ENCODE data around the gene ZNF711. TPM values are rescaled to one million over a fixed set of nuclear protein-coding genes. Genes with fewer than 3 reads are reported as not detected.

ZNF711 gene
- polyA plus RNA-seq, 1 donor (not counting 4 experiments of a cell fraction or from before 2014, with no cell fraction given), result 2.9 TPM

GRCh38 chrX:85288992-85289723, 45.4 kb downstream of the ZNF711 start:
- H3K4me3 ChIP-seq (ENCODE audit: control insufficient read depth in 2 of 3, extremely low read depth in 1 of 3, insufficient read depth in 2 of 3, low read depth in 1 of 3, low read length in 3 of 3), result no peak overlapping the region
- no peaks in the 10 kb centered on the region for H3K9me1 ChIP-seq (ENCODE audit: control insufficient read depth, extremely low read depth, insufficient read depth, low read length)
- H2AFZ ChIP-seq (ENCODE audit: control insufficient read depth, low read length), result no peak overlapping the region
- H3K4me2 ChIP-seq (ENCODE audit: control insufficient read depth, extremely low read depth, insufficient read depth, low read depth, low read length), result no peak overlapping the region
- H3K4me1 ChIP-seq (ENCODE audit: control insufficient read depth, extremely low read depth, insufficient read depth, low read length), result no peaks in the 10 kb centered on the region
- no peaks in the 10 kb centered on the region for H3K36me3 ChIP-seq (ENCODE audit: control insufficient read depth in 2 of 2, extremely low read depth in 1 of 2, insufficient read depth in 2 of 2, low read length in 2 of 2)
- H3K9me3 ChIP-seq (ENCODE audit: control insufficient read depth, low read depth, low read length), result no peaks in the 10 kb centered on the region
- H3K9ac ChIP-seq (ENCODE audit: control insufficient read depth, extremely low read depth, insufficient read depth, low read length), result no peak overlapping the region
- H3K27ac ChIP-seq (ENCODE audit: control insufficient read depth, insufficient read depth, low read length), result no peak overlapping the region
- DNase-seq (ENCODE audit: low read depth, low spot score) (no peak), FAIRE-seq (no peak)
- H3K79me2 ChIP-seq (ENCODE audit: control insufficient read depth, insufficient read depth, low read length), result no peaks in the 10 kb centered on the region
- dilution Hi-C loops (cut with MboI; ENCODE audit: extremely low pct_ligation_motif_present, low sequenced_read_pairs), result no loop called here
- no peaks in the 10 kb centered on the region for H3K27me3 ChIP-seq (ENCODE audit: control insufficient read depth, extremely low read depth, insufficient read depth, low read length)
- TF ChIP-seq EZH2 (IDR thresholded peaks at IDR 0.05; ENCODE audit: low read length), result no peak
- TF ChIP-seq, protein P1, sequence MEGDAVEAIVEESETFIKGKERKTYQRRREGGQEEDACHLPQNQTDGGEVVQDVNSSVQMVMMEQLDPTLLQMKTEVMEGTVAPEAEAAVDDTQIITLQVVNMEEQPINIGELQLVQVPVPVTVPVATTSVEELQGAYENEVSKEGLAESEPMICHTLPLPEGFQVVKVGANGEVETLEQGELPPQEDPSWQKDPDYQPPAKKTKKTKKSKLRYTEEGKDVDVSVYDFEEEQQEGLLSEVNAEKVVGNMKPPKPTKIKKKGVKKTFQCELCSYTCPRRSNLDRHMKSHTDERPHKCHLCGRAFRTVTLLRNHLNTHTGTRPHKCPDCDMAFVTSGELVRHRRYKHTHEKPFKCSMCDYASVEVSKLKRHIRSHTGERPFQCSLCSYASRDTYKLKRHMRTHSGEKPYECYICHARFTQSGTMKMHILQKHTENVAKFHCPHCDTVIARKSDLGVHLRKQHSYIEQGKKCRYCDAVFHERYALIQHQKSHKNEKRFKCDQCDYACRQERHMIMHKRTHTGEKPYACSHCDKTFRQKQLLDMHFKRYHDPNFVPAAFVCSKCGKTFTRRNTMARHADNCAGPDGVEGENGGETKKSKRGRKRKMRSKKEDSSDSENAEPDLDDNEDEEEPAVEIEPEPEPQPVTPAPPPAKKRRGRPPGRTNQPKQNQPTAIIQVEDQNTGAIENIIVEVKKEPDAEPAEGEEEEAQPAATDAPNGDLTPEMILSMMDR (optimal IDR thresholded peaks at IDR 0.05 in 1 of 3, IDR thresholded peaks at IDR 0.05 in 1 of 3, conservative IDR thresholded peaks at IDR 0.05 in 1 of 3; ENCODE audit: extremely low read depth in 1 of 3, insufficient read depth in 2 of 3, low read length in 3 of 3), result no peak
- no peaks in the 10 kb centered on the region for H4K20me1 ChIP-seq (ENCODE audit: control insufficient read depth, extremely low read depth, insufficient read depth, low read length)

- H3K27me3 ChIP-seq (ENCODE audit: control insufficient read depth, extremely low read depth, insufficient read depth, low read length), result no peaks in the 10 kb centered on the region
- no peak for FAIRE-seq
- no peak overlapping the region for H3K4me3 ChIP-seq (ENCODE audit: control insufficient read depth in 2 of 3, extremely low read depth in 1 of 3, insufficient read depth in 2 of 3, low read depth in 1 of 3, low read length in 3 of 3)
- no peaks in the 10 kb centered on the region for H3K9me3 ChIP-seq (ENCODE audit: control insufficient read depth, low read depth, low read length)
- H3K9ac ChIP-seq (ENCODE audit: control insufficient read depth, extremely low read depth, insufficient read depth, low read length), result no peak overlapping the region
- H3K36me3 ChIP-seq (ENCODE audit: control insufficient read depth in 2 of 2, extremely low read depth in 1 of 2, insufficient read depth in 2 of 2, low read length in 2 of 2), result peaks cover 0 to 2% of the 10 kb centered on the region in 2 experiments
- dilution Hi-C loops (cut with MboI; ENCODE audit: extremely low pct_ligation_motif_present, low sequenced_read_pairs), result no loop called here
- DNase-seq (ENCODE audit: low read depth, low spot score), result no peak
- H3K9me1 ChIP-seq (ENCODE audit: control insufficient read depth, extremely low read depth, insufficient read depth, low read length), result no peaks in the 10 kb centered on the region
- H3K4me1 ChIP-seq (ENCODE audit: control insufficient read depth, extremely low read depth, insufficient read depth, low read length), result no peaks in the 10 kb centered on the region
- H3K4me2 ChIP-seq (ENCODE audit: control insufficient read depth, extremely low read depth, insufficient read depth, low read depth, low read length), result no peak overlapping the region
- TF ChIP-seq EZH2 (IDR thresholded peaks at IDR 0.05; ENCODE audit: low read length), result no peak
- TF ChIP-seq, protein P1 (optimal IDR thresholded peaks at IDR 0.05 in 1 of 3, IDR thresholded peaks at IDR 0.05 in 1 of 3, conservative IDR thresholded peaks at IDR 0.05 in 1 of 3; ENCODE audit: extremely low read depth in 1 of 3, insufficient read depth in 2 of 3, low read length in 3 of 3), result no peak
- no peak overlapping the region for H2AFZ ChIP-seq (ENCODE audit: control insufficient read depth, low read length)
- no peaks in the 10 kb centered on the region for H4K20me1 ChIP-seq (ENCODE audit: control insufficient read depth, extremely low read depth, insufficient read depth, low read length)
- no peak overlapping the region for H3K27ac ChIP-seq (ENCODE audit: control insufficient read depth, insufficient read depth, low read length)
- no peaks in the 10 kb centered on the region for H3K79me2 ChIP-seq (ENCODE audit: control insufficient read depth, insufficient read depth, low read length)
These were observed 59.8 kb downstream of the ZNF711 start for GRCh38 chrX:85303544-85303943.
